ENCODE measurements around the gene INHBE.

DNA sequence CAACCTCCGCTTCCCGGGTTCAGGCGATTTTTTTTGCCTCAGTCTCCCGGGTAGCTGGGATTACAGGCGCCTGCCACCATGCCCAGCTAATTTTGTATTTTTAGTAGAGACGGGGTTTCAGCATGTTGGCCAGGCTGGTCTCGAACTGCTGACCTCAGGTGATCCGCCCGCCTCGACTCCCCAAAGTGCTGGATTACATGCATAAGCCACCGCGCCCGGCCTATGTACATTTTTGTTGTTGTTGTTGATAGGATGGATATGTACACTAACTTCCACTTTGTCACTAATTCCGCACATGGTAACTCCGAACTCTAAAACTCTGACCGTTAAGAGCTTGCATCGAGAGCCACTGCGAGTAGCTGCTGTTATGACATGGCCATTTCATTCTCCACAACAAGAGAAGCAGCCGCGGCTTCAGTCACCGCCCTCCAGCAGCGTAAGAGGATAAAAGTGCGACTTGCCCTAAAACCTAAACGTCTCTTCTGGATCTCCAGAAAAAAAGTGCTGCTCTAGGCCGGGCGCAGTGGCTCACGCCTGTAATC lies 32.0 kb downstream of the INHBE start:
- TF ChIP-seq, protein P1, sequence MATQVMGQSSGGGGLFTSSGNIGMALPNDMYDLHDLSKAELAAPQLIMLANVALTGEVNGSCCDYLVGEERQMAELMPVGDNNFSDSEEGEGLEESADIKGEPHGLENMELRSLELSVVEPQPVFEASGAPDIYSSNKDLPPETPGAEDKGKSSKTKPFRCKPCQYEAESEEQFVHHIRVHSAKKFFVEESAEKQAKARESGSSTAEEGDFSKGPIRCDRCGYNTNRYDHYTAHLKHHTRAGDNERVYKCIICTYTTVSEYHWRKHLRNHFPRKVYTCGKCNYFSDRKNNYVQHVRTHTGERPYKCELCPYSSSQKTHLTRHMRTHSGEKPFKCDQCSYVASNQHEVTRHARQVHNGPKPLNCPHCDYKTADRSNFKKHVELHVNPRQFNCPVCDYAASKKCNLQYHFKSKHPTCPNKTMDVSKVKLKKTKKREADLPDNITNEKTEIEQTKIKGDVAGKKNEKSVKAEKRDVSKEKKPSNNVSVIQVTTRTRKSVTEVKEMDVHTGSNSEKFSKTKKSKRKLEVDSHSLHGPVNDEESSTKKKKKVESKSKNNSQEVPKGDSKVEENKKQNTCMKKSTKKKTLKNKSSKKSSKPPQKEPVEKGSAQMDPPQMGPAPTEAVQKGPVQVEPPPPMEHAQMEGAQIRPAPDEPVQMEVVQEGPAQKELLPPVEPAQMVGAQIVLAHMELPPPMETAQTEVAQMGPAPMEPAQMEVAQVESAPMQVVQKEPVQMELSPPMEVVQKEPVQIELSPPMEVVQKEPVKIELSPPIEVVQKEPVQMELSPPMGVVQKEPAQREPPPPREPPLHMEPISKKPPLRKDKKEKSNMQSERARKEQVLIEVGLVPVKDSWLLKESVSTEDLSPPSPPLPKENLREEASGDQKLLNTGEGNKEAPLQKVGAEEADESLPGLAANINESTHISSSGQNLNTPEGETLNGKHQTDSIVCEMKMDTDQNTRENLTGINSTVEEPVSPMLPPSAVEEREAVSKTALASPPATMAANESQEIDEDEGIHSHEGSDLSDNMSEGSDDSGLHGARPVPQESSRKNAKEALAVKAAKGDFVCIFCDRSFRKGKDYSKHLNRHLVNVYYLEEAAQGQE (IDR thresholded peaks at IDR 0.05; ENCODE audit: insufficient read depth in 1 of 2, low read depth in 2 of 2, low read length in 2 of 2), result no peak
- no peak for TF ChIP-seq SIN3A (IDR thresholded peaks at IDR 0.05; ENCODE audit: borderline replicate concordance, insufficient read depth, low read length)

All from PFSK-1 (cell line).